NB4 (cell line): ENCODE data around the gene ENPP3.

Experiments used
- CTCF ChIP-seq: IDR thresholded peaks from one replicate; pipeline ENCODE4 v1.5.1; 2012; ENCODE audit warnings: low read depth, low read length
- MAX ChIP-seq: IDR thresholded peaks from 2 replicates; pipeline ENCODE4 v1.6.1; 2011; ENCODE audit warnings: low read depth, low read length
- POLR2A ChIP-seq: IDR thresholded peaks from 2 replicates; pipeline ENCODE4 v1.6.1; 2011; ENCODE audit warnings: mild to moderate bottlenecking; ENCODE audit not compliant: insufficient read length; ENCODE audit errors: extremely low read depth

GRCh38 chr6:131727868-131728267 is 90.8 kb downstream of the ENPP3 start:
- no peak for TF ChIP-seq CTCF
- no peak for TF ChIP-seq POLR2A
- TF ChIP-seq MAX = no peak
